Thyroid gland (tissue), 4 donors: ENCODE results near the gene LRRC8D. TPM values are rescaled to one million over a fixed set of nuclear protein-coding genes. Genes with fewer than 3 reads are reported as not detected.

Experiments used
- total RNA-seq, 4 donors: library from RNA; depleted of rRNA; stranded (reverse); fragments of >200 nt; gene quantifications; one replicate each; pipeline ENCODE4 v1.2.3, GENCODE V29; 2016

The LRRC8D gene
- total RNA-seq, 4 donors from 2014 or later = 21.1 to 46.7 (median 35.3) TPM

Other genes starting within 250 kb of the LRRC8D start
- 10 to 100 TPM in 2 of 4 donors, 1 to 10 TPM in 2; 4.4 to 11.0 (median 8.2) TPM for gene LRRC8C, start 187.9 kb upstream of the LRRC8D start, total RNA-seq
- 10 to 100 TPM; 19.5 to 34.2 (median 21.5) TPM for gene ZNF326, start 174.1 kb downstream of the LRRC8D start, total RNA-seq